ENCODE results near the gene CAMLG. TPM values are rescaled to one million over a fixed set of nuclear protein-coding genes. Genes with fewer than 3 reads are reported as not detected.

Gene CAMLG
- total and polyA plus RNA-seq, 2 donors (not counting 1 experiment from before 2014, with no cell fraction given): 15.2 to 27.5 TPM

DNA sequence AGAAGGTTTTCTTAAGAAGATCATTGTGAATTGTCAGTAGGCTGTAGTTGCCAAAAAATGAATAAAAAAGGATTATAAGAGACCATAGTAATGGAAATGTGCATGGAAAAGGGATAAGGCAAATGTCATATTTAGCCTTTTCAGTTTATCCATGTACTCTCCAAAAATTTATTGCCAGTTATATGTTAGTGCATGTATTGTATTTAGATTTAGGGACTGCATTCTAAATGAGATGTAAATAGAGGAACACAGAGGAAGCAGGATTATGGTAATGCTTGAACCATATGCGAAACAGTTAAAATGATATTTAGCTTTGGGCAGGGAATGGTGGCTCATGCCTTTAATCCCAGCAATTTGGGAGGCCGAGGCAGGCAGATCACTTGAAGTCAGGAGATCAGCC is 53.2 kb downstream of the CAMLG start:
- POLR2A ChIA-PET: no interaction called here
- no peak overlapping the region for H3K4me2 ChIP-seq (replicated peaks; ENCODE audit: low read depth, low read length, poor library complexity, severe bottlenecking)

DNA sequence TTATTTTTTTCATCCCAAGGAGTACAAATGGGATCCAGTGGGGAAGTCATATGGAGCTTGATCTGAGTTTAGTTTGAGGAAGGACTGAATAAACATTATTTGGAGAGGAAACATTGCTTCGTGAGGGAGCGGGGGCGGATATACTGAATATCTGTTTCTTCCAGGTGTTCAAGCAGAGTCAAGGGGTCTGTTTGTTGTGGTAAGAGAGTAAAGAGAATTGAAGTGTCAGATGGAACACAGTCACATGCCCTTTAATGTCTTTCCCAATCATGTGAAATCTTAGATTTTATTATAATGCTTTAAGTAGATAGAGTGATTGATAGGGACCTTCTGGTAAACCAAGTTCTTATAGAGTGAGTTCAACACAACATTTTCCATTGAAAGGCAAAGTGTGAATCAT is 53.9 kb downstream of the CAMLG start:
- Histone ChIP-seq H3K27ac (ENCODE audit: low read length in 2 of 2) (no peak overlapping the region), H3K9ac (ENCODE audit: low read length) (no peak overlapping the region), H3K9me3 (ENCODE audit: control extremely low read depth in 1 of 3, control insufficient read depth in 2 of 3, insufficient read depth in 1 of 3, low read length in 2 of 3) (no peaks in the 10 kb centered on the region), H3K79me2 (ENCODE audit: control insufficient read depth, insufficient read depth, low read length) (peaks cover 4% of the 10 kb centered on the region), H3K4me3 (ENCODE audit: control extremely low read depth in 1 of 5, extremely low read depth in 1 of 5, insufficient read depth in 1 of 5, low read depth in 2 of 5, low read length in 4 of 5) (no peak overlapping the region), H3K27me3 (replicated peaks in 1 of 4; ENCODE audit: control extremely low read depth in 1 of 4, control insufficient read depth in 3 of 4, insufficient read depth in 4 of 4, low read length in 3 of 4) (no peaks in the 10 kb centered on the region), H2AFZ (ENCODE audit: insufficient read depth, low read depth, low read length, poor library complexity, severe bottlenecking) (no peak overlapping the region), H3K36me3 (replicated peaks in 1 of 2; ENCODE audit: control extremely low read depth in 1 of 2, control insufficient read depth in 1 of 2, extremely low read depth in 1 of 2, insufficient read depth in 2 of 2, low read length in 1 of 2) (peaks cover 14 to 64% of the 10 kb centered on the region in 2 experiments), H3K4me1 (ENCODE audit: control insufficient read depth in 2 of 2, insufficient read depth in 2 of 2, low read length in 2 of 2) (no peaks in the 10 kb centered on the region), H4K20me1 (ENCODE audit: control insufficient read depth, insufficient read depth, low read length, poor library complexity, severe bottlenecking) (no peaks in the 10 kb centered on the region), H3K4me2 (replicated peaks; ENCODE audit: low read depth, low read length, poor library complexity, severe bottlenecking) (no peak overlapping the region)
- DNase-seq (no peak), ATAC-seq (ENCODE audit: low read depth) (no peak)
- ChIA-PET CTCF (interaction anchor here (0.6 kb wide), 1 partner anchor 108 kb away, joined by 3 read pairs; no protein-coding TSS in a partner anchor), POLR2A (no interaction called here)
- Mint-ChIP-seq H3K27ac (no peak overlapping the region), H3K27me3 (no peaks in the 10 kb centered on the region), H3K4me1 (no peaks in the 10 kb centered on the region), H3K9me3 (ENCODE audit: insufficient read depth) (no peaks in the 10 kb centered on the region), H3K4me3 (no peak overlapping the region)
- WGBS (ENCODE audit: insufficient coverage): no CpG with 5 or more reads among the region's 3 CpGs
- intact Hi-C loops (cut with micrococcal nuclease): no loop called here
- no peak for TF ChIP-seq EZH2 (IDR thresholded peaks at IDR 0.05; ENCODE audit: borderline replicate concordance, insufficient read depth, low read depth, low read length, poor library complexity, severe bottlenecking)
- no peak for TF ChIP-seq CTCF (IDR thresholded peaks at IDR 0.05)

More for the DNA sequence above, 53.2 kb downstream of the CAMLG start:
- H3K9ac ChIP-seq (ENCODE audit: low read length): no peak overlapping the region
- intact Hi-C loops (cut with micrococcal nuclease): no loop called here
- CTCF ChIA-PET: no interaction called here
- Mint-ChIP-seq H3K27me3 (no peaks in the 10 kb centered on the region), H3K4me1 (no peaks in the 10 kb centered on the region), H3K4me3 (no peak overlapping the region), H3K9me3 (ENCODE audit: insufficient read depth) (no peaks in the 10 kb centered on the region), H3K27ac (no peak overlapping the region)
- no peaks in the 10 kb centered on the region for H3K27me3 ChIP-seq (replicated peaks in 1 of 4; ENCODE audit: control extremely low read depth in 1 of 4, control insufficient read depth in 3 of 4, insufficient read depth in 4 of 4, low read length in 3 of 4)
- ATAC-seq (ENCODE audit: low read depth): no peak
- no peak overlapping the region for H3K4me3 ChIP-seq (ENCODE audit: control extremely low read depth in 1 of 5, extremely low read depth in 1 of 5, insufficient read depth in 1 of 5, low read depth in 2 of 5, low read length in 4 of 5)
- H3K79me2 ChIP-seq (ENCODE audit: control insufficient read depth, insufficient read depth, low read length): peaks cover 4% of the 10 kb centered on the region
- no peaks in the 10 kb centered on the region for H4K20me1 ChIP-seq (ENCODE audit: control insufficient read depth, insufficient read depth, low read length, poor library complexity, severe bottlenecking)
- no peaks in the 10 kb centered on the region for H3K4me1 ChIP-seq (ENCODE audit: control insufficient read depth in 2 of 2, insufficient read depth in 2 of 2, low read length in 2 of 2)
- H3K36me3 ChIP-seq (replicated peaks in 1 of 2; ENCODE audit: control extremely low read depth in 1 of 2, control insufficient read depth in 1 of 2, extremely low read depth in 1 of 2, insufficient read depth in 2 of 2, low read length in 1 of 2): peaks cover 14 to 68% of the 10 kb centered on the region in 2 experiments
- TF ChIP-seq CTCF (IDR thresholded peaks at IDR 0.05) (no peak), EZH2 (IDR thresholded peaks at IDR 0.05; ENCODE audit: borderline replicate concordance, insufficient read depth, low read depth, low read length, poor library complexity, severe bottlenecking) (no peak)
- DNase-seq: no peak
- no peak overlapping the region for H2AFZ ChIP-seq (ENCODE audit: insufficient read depth, low read depth, low read length, poor library complexity, severe bottlenecking)
- no peak overlapping the region for H3K27ac ChIP-seq (ENCODE audit: low read length in 2 of 2)
- 100% methylated on average over 2 of the region's 2 CpGs for WGBS (ENCODE audit: insufficient coverage)
- H3K9me3 ChIP-seq (ENCODE audit: control extremely low read depth in 1 of 3, control insufficient read depth in 2 of 3, insufficient read depth in 1 of 3, low read length in 2 of 3): no peaks in the 10 kb centered on the region
